ENCODE results near the gene SFTPA1.

DNA sequence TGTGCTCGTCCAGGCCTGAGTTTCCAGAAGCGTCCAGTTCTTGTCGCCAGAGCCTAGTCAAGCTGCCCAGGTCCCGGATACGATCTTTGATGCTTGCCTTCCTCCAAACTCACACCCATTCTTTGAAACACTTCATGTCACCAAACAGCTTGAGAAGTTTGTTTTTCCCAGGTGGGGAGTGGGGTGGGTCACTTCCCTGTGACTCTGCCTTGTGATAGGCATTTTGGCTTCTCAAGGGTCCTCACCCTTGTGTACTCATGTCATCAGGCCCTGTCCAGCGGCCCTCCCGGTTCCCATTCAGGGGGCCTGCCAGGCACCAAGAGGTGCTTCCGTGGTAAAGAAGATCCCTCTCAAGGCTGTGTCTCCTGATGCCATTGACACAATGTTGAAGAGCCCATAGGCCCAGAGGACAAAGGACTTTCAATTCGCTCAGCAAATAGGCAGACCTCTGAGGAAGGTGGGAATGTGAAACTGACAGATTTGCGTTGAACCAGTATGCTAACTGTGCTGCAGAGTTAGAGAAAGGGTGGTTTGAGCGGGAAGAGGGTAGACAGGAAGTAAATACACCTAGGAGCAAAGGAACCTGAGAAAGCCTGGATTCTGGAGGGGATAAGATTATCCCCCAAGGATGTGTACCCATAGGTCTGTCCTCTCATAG lies 24.7 kb upstream of the SFTPA1 start:
- TF ChIP-seq, protein P1, sequence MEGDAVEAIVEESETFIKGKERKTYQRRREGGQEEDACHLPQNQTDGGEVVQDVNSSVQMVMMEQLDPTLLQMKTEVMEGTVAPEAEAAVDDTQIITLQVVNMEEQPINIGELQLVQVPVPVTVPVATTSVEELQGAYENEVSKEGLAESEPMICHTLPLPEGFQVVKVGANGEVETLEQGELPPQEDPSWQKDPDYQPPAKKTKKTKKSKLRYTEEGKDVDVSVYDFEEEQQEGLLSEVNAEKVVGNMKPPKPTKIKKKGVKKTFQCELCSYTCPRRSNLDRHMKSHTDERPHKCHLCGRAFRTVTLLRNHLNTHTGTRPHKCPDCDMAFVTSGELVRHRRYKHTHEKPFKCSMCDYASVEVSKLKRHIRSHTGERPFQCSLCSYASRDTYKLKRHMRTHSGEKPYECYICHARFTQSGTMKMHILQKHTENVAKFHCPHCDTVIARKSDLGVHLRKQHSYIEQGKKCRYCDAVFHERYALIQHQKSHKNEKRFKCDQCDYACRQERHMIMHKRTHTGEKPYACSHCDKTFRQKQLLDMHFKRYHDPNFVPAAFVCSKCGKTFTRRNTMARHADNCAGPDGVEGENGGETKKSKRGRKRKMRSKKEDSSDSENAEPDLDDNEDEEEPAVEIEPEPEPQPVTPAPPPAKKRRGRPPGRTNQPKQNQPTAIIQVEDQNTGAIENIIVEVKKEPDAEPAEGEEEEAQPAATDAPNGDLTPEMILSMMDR (IDR thresholded peaks at IDR 0.05; ENCODE audit: low read depth, low read length, missing input control) = no peak
- TF ChIP-seq YY1 (IDR thresholded peaks at IDR 0.05) = no peak
- TF ChIP-seq JUND (IDR thresholded peaks at IDR 0.05) = no peak
- TF ChIP-seq, protein P2, sequence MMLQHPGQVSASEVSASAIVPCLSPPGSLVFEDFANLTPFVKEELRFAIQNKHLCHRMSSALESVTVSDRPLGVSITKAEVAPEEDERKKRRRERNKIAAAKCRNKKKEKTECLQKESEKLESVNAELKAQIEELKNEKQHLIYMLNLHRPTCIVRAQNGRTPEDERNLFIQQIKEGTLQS (IDR thresholded peaks at IDR 0.05) = no peak
- TF ChIP-seq GABPA (IDR thresholded peaks at IDR 0.05 in 1 of 2, conservative IDR thresholded peaks at IDR 0.05 in 1 of 2) = no peak
- TF ChIP-seq, protein P3, sequence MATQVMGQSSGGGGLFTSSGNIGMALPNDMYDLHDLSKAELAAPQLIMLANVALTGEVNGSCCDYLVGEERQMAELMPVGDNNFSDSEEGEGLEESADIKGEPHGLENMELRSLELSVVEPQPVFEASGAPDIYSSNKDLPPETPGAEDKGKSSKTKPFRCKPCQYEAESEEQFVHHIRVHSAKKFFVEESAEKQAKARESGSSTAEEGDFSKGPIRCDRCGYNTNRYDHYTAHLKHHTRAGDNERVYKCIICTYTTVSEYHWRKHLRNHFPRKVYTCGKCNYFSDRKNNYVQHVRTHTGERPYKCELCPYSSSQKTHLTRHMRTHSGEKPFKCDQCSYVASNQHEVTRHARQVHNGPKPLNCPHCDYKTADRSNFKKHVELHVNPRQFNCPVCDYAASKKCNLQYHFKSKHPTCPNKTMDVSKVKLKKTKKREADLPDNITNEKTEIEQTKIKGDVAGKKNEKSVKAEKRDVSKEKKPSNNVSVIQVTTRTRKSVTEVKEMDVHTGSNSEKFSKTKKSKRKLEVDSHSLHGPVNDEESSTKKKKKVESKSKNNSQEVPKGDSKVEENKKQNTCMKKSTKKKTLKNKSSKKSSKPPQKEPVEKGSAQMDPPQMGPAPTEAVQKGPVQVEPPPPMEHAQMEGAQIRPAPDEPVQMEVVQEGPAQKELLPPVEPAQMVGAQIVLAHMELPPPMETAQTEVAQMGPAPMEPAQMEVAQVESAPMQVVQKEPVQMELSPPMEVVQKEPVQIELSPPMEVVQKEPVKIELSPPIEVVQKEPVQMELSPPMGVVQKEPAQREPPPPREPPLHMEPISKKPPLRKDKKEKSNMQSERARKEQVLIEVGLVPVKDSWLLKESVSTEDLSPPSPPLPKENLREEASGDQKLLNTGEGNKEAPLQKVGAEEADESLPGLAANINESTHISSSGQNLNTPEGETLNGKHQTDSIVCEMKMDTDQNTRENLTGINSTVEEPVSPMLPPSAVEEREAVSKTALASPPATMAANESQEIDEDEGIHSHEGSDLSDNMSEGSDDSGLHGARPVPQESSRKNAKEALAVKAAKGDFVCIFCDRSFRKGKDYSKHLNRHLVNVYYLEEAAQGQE (IDR thresholded peaks at IDR 0.05) = no peak
- TF ChIP-seq SP1 (IDR thresholded peaks at IDR 0.05) = no peak
- TF ChIP-seq, protein P4, sequence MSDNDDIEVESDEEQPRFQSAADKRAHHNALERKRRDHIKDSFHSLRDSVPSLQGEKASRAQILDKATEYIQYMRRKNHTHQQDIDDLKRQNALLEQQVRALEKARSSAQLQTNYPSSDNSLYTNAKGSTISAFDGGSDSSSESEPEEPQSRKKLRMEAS (IDR thresholded peaks at IDR 0.05) = no peak
- no peak for TF ChIP-seq NR2F2 (IDR thresholded peaks at IDR 0.05)
- TF ChIP-seq HNF4G (IDR thresholded peaks at IDR 0.05) = no peak
- TF ChIP-seq, protein P5, sequence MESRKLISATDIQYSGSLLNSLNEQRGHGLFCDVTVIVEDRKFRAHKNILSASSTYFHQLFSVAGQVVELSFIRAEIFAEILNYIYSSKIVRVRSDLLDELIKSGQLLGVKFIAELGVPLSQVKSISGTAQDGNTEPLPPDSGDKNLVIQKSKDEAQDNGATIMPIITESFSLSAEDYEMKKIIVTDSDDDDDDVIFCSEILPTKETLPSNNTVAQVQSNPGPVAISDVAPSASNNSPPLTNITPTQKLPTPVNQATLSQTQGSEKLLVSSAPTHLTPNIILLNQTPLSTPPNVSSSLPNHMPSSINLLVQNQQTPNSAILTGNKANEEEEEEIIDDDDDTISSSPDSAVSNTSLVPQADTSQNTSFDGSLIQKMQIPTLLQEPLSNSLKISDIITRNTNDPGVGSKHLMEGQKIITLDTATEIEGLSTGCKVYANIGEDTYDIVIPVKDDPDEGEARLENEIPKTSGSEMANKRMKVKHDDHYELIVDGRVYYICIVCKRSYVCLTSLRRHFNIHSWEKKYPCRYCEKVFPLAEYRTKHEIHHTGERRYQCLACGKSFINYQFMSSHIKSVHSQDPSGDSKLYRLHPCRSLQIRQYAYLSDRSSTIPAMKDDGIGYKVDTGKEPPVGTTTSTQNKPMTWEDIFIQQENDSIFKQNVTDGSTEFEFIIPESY (IDR thresholded peaks at IDR 0.05) = no peak
